Activated CD4-positive, alpha-beta T cell treated with anti-CD3 and anti-CD28 coated beads, Interleukin-2, Interleukin-6, amounts not matched to agents 100 ng/mL and 50 ng/mL, durations not matched to agents 16 hours and 8 hours (primary cell): ENCODE results near the gene CENPU.
A peak's percentile ranks its signal among the peaks of the same experiment; 100 is the strongest.
"Not testable (repeated sequence)": the region's sequence is repeated elsewhere in the genome, so short reads cannot be mapped to it uniquely, and the experiment has no call there.

Experiments used
- DNase-seq: peaks from one replicate; pipeline ENCODE4 v3.0.0-alpha.2; 2020

CENPU gene, protein sequence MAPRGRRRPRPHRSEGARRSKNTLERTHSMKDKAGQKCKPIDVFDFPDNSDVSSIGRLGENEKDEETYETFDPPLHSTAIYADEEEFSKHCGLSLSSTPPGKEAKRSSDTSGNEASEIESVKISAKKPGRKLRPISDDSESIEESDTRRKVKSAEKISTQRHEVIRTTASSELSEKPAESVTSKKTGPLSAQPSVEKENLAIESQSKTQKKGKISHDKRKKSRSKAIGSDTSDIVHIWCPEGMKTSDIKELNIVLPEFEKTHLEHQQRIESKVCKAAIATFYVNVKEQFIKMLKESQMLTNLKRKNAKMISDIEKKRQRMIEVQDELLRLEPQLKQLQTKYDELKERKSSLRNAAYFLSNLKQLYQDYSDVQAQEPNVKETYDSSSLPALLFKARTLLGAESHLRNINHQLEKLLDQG

DNA sequence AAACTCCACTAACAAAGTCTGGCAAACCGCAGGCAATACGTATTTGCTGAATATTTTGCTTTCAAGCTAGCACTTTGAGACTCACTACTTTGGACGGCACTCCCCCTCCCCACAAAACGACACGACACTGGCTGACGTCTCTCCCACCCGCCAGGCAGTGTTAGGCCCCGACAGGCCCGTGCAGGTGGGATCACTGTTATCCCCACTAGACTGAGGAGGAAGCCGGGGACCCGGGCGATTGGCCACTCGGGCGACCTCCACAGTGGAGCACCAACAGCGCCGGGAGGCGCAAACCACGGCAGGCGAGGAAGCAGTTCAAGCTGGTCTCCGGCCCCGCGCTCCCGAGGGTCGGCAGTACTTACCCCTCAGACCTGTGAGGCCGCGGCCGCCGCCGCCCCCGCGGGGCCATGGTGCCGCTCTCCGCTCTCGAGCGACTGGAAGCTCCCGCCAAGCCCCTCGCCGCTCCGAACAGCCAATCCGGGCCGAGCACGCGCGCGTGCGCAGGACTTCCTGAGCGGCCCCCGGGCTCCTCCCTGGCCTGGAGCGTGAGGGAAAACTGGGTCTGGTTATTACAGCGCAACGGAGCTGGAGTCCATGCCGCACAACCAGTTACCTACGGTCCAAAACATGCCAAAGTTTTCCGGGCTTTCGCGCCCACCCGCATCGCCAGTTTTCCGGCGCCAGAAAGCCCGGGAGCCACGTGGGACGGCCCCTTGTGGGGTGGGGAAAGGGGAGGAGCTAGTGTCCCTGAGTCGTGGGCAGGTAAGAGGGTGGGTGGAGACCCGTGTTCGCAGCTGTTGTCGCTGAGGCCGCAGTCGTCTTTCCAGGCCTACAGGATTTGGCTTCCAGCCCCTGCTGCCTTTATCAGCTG lies at the start of gene CENPU:
Gene CENPU, minus strand, starts transcription at position 443 of the 871 bp plus-strand sequence. Its CDS starts 34 bp downstream, at position 409.
- peak; percentile 98 for DNase-seq

DNA sequence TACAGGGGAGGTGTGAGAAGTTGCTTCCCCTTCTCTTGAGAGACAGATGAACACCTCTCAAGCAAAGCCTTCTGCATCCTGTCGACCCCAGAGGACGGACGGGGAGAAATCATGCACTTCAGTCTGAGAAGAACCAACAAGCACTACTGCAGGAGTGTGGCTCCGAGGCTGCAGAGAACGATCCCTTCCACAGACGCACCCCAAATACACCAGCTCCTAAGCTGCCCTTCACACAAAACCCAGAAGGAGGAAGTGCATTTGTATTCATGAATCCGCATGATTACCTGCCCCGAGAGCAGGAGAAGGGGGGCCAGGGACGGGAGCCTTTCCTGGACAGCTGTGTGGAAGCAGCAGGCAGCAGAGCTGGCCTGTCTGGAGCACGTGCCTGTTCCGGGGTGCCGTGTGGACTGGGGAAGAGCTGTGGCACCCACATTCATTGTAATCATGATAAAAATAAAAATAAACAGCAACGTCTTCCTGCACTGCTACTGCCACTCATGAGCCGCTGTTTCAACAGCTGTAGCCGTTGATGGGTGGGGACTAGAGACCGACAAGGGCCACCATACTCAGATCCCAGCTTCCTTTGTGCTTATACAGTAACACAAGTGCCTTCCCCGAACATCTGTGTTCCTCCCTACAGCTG lies 49.0 kb upstream of the CENPU start:
- no peak for DNase-seq

DNA sequence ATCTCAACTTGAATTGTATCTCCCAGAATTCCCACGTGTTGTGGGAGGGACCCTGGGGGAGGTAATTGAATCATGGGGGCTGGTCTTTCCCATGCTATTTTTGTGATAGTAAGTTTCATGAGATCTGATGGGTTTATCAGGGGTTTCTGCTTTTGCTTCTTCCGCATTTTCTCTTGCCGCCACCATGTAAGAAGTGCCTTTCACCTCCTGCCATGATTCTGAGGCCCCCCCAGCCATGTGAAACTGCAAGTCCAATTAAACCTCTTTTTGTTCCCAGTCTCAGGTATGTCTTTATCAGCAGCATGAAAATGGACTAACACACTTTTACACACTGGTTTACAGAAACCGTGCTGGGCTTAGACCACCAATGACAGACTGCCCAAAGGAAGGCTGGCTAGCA lies 45.3 kb upstream of the CENPU start:
- not testable (repeated sequence) for DNase-seq

DNA sequence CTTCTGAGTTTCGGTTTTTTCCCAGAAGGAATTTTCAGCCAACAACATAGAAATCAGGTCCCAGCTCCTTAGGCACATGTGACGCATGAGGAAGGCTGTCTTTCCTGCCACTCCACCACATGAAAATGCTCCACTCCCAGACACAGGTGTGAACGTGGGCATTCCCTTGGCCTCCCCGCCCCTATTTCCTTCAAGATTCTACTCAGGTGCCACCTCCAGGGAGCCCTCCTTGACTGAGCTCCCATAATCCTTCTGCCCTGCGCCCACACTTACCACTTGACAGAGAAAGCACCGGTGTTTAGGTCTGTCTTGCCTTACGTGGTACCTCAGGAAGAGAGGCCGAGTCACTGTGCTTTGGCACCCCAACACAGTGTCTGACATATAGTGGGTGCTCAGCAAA lies 44.4 kb upstream of the CENPU start:
- no peak for DNase-seq

DNA sequence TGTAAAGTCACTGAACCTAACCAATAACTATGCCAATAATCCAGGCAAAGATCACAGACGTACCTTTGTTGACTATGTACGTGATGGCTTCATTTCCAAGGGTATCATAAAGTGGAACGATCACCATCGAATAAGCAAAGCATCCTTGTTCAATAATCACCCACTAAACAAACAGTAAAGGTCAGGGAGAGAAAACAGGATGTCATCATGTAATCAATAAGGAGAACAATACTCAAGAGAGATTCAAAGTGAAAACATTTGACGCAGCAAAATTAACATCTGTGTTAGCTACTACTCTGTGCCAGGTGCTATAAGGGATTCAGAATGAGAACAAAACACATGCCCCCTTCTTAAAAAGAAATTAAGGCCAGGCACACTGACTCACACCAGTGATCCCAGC lies 42.9 kb upstream of the CENPU start:
- DNase-seq, result no peak

DNA sequence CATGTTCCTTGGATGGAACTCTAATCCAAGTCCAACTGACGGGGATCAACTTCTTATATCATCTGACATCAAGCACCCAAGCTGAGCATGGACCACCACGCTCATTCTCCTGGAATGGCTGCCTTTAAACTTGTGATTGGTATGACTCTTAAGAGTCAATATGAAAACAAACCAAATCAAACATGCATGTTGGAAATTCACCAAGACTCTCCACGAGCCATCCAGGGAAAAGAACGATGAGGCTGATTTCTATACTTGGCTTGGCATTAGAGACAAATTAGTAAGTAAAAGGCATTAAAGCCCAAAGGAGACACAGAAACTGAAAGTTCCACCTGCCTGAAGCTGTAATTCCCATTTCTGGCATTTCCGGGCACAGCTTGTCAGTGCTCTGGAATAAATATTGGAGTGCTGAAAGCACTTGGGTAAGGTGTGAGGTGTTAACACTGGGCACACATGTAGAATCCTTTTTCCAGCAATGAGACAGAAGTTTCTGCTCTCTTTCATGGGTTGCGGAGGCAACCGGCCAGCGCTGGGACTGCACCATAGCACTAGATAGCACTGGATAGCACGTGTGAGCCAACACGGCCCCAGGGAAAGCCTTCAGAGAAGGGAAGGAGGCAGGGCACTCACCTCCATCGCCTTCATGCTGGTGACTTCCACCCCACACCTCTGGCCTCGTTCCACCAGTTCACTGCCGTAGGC lies 42.1 kb upstream of the CENPU start:
- no peak for DNase-seq

DNA sequence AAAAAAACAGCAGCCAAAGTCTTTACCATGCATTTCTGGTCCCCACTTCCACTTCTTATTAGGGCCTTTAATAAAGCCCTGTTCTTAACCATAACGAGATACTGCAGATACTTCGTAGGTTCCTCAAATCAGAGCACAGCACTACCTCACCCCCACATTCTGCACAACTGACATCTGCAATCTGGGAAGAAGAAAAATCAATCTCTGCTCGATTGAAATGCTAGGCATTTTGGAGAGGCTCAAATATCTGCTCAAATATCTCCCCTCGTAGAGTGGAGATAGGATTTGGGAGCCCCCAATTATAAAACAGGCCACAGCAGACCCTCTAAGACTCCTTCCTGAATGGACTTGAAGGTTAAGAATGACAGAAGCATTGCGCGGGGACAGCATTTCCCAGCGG lies 40.3 kb upstream of the CENPU start:
- no peak for DNase-seq

DNA sequence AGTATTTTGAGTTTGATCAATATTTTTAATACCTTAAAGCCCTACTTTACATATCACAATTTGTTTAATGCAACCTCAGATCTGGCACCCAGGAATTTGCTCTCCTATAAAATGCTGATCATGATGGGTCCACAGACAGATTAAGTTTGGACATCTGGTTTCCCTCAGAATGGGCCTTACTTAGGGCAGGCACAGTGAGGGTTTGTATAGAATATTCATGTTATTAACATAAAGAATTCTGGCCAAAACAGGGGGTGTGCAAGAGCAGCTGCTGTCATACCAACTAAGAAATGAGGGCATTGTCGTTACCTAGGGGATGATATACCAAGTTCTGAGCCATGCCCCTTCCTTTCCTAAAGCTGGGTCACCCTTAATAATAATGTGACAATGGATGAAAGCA lies 37.5 kb upstream of the CENPU start:
- DNase-seq, result no peak

DNA sequence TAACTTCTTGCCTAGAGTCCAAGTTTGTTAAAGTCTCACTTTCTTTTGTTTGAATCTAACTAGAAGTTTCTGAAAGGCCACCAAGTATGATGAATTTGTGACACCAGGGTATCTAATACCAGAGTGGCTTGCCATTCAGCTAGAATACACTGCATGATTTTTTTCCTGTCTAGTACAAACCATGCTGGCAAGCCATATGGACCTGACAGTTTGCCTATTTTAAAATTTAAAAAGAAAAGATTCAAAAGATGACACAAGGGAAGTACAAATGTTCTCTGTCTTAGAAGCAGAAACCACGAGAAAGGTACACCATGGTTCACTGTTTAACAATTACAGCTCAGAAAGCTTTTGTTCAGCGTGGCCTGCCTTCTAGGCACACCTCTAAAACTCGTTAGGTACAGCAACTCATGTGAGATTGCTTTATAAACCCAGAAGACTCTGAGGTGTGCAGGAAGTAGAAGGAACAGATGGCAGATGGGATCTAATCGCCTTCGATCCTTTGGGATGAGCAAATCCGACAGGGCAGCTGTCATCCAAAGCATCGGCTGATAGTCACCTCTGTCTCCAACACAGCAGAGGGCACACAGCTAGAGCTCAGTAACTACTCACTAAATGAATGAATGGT lies 35.4 kb upstream of the CENPU start:
- DNase-seq, result no peak

DNA sequence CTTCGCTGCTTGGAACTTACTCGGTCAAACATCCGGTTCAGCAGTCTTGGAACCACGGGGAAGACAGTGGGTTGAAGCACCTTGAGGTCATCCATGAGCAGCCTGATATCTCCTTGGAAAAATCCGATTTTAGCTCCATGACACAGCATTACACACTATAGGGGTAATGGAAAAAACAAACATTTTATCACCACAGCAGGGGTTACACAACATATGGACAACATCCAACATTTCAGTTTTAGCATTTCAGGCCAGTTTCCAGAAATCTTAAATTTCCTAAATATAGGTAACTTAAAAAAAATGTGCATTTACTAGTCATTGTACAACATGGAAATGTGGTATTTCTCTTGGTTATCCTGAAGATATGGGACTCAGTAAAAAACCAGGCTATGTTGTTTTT lies 34.4 kb upstream of the CENPU start:
- no peak for DNase-seq

DNA sequence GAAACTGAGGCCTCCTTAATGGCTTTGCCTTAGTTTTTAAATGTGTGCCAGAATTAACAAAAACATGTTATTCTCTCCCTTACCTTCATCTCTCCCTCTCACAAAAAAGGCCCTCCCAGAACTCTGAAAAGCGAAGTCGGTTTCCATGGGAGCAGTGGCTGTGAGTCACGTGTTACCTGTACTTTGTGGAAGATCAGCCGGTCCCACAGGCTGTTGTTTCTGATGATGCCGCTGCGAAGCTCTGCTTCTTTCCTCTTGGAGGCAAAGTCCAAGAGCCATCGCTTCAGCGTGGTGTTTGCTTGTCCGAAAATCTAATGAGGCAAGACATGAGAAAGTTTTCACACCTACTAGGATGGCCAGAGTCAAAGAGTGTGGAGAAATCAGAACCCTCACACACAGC lies 32.5 kb upstream of the CENPU start:
- DNase-seq, result no peak

DNA sequence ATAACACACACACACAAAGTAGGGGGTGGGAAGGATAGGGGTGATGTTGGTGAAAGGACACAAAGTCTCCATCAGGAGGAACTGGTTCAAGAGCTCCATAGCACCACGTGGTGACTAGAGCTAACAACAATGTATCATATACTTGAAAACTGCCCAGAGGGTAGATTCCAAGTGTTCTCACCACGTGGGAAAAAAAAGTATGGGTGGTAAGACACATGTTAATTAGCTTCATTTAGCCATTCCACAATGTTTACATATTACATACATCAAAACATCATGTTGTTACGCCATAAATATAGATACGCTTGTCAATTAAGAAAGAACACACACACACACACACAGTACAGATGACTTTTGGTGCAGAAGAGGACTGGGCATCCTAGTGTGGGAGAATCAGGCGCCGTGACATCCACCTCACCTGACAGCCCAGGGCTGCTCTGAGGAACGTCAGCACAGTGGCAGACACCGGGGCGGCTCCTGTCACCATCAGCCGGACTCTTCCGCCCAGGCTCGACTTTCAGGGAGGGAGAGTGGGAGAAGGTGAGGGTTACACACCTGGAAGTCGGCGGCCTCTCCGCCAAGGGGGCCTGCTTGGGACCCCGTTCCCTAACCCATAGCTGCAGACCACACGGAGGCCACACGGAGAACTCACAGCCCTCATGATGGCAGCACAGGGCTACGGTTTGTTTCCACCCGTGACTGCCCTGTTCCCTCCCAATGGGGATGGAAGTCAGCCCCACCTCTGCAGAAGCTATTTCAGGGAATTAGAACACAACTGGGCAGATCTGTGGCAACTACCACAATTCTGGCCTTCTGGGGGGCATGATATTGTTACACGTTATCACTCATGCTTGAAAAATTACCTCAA lies 31.8 kb upstream of the CENPU start:
- DNase-seq, result no peak

DNA sequence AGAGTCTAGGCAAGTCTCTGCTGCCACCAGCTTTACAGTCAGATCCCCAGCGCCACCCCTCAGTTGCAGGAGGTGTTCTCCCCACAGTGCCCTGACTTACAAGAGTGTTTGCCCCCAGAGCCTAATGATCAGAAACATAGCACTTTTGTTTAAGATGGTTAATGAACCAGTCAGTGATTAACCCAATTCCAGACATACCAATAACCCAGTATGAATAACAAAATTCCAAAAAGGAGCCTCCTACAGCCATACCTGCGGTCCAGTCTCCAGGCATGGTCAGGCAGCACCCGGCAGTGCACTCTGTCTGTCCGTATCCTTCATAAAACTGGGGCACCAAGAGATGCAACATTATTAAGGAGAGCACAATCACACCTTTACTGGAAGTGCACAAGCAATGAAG lies 30.7 kb upstream of the CENPU start:
- no peak for DNase-seq

DNA sequence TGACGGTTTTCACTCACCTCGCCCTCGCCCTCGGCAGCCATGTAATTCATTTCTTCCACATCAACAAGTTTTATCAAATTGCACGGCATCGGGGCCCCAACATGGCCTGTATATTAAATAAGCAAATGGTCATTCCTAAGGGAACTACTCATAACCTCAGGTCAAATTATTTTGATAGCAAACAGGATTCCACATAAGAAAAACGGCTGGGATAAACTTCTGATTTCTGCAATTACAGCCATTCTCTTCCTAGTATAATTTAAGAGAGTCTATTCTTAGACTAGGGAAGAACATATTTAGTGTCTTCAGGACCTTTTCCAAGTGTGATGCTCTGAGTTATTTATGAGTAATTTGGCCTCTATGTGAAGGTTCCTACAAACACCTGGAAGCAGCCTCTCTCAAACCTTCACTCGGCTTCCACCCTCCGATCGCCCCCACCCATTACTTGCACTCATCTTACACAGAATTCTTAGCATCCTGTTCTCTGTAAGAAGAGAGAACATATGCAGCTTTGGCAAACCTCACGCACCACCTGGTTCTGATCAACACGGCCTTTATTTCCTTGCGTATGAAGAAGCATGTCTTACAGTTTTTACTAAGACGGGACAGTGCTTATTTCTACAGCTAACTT lies 29.4 kb upstream of the CENPU start:
- DNase-seq, result no peak

DNA sequence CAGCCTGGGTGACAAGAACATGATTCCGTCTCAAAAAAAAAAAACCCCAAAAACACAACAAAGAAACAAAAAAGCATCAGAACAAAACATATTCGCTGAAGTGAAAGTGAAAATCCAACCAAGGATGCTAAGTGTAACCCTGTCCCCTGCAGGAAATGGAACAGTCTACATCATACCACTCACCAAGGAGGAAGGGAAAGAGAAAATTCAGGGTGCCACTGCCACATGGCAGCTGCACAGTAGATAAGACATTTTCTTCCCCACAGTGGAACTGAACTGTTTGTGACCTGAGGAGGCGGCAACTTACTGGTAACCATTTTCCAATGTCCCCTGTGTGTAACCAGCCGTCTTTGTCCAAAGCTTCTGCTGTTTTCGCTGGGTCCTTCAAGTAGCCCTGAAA lies 28.2 kb upstream of the CENPU start:
- DNase-seq, result peak; percentile 73

DNA sequence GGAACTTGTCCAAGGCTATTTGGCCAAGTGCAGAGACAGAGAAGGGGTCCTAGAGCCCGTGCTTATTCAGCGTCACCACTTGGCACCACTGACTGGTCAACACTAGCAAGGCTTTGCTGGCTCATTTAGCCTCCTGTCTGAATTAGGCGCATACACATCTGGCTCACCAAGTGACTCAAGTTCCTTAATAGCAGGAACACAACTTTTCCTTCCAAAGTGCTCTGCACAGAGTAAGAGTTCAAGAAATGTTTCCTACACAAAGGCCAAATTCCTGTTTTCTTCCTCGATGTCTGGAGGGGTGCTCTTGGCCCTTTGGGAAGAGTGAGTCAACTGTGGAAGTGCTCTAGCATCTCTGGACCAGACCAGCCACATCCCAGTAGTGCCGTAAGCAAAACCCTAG lies 26.8 kb upstream of the CENPU start:
- no peak for DNase-seq

DNA sequence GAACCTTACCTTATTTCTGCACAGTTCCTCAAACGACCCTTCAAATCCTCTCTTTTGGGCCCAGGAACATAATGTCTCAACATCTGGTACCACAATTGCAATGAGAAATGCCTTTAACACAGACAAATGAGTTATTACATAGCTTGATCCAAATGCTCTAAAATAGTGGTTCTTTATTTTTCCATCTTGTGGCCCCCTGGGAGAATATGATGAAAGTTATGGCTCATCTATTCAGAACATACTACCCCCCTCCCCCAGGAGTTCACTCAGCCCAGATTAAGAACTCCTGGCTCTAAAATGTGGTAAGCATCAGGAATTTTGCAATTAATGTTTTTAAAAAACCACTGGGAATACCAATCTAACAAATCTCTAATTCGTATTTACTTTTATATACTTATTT lies 23.9 kb upstream of the CENPU start:
- no peak for DNase-seq

DNA sequence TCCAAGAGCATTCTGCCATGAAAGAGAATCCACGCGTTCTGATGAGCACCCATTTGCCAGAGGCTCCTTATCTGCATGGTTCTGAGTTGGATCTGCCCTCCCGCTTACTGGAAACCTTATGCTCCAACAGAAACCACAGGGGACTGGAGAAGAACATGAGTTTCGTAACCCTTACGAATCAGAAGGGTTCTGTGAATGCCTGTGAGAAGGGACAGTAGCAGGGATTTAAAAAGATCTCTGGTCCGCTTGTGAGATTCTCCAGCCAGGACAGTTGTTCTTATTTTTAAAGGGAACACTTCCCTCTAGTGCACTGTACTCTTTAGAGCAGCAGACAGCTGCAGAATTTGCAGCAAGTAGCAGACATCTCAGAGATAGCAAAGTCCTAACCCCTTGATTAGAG lies 22.5 kb upstream of the CENPU start:
- DNase-seq, result no peak

DNA sequence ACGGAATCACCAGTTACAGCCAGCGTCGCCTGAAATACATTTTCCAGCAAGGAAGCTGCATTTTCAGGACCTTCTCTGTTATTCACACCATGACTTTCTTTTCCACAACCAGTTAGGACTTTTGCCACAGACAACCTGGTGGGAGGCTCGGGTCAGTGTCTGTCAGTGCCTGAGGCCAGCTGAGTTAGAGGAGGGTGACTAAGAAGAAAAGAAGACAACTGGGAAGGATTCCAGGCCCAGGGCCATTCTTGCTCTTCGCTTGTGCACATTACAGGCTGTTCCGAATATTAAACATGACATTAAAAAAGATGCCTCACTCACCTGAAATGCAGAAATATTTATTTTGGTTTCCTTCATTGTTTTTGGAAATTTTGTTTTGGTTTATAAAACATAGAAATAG lies 21.4 kb upstream of the CENPU start:
- DNase-seq, result no peak

DNA sequence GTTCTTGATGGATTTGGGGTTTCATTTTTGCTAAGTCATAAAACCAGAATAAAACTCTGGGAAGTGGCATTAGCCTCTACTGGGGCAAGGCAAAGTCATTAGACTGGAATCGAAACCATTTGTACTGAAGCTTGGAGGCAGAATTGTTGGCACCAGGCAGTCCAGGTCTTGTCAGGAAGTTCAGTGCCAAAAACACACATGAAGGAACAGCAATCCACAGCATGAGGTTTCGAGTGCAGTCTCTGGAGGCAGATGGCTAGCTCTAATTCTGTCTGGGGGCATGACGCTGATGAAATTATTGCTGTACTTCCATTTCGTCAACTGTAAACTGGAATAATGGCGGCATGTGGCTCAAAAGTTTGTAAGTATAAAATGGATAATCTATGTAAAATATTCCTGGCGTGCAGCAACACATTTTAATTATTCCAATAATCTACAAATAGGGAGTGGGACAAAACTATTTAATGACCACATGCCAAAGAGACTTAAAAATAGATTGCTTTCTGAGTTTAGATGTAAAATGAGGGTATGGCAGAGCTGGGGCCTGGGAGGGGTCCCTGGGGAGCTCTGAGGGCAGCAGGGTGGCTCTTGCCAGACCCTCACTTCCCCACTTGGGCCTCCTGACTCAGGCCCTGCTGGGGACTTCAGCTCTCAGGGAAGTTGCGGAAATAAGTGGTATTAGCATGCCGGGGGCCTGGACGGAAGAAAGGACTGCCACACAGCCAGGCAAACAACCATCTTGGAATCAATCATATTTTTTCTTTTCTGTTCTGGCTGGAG lies 18.8 kb upstream of the CENPU start:
- no peak for DNase-seq
